ENCODE results near the gene ARHGAP12.

ARHGAP12 gene

GRCh38 chr10:31875608-31876007, 53.0 kb downstream of the ARHGAP12 start:
- Histone ChIP-seq H3K4me1 (ENCODE audit: insufficient read depth, low read length) (no peaks in the 10 kb centered on the region), H3K36me3 (ENCODE audit: insufficient read depth, low read length) (no peaks in the 10 kb centered on the region), H3K9me3 (ENCODE audit: low read length) (no peaks in the 10 kb centered on the region), H3K4me3 (ENCODE audit: low read length) (no peak overlapping the region), H3K27me3 (ENCODE audit: insufficient read depth, low read length) (no peaks in the 10 kb centered on the region), H2AFZ (ENCODE audit: low read depth, low read length) (no peak overlapping the region)

- no peak overlapping the region for H2AFZ ChIP-seq (ENCODE audit: low read depth, low read length)
- no peaks in the 10 kb centered on the region for H3K27me3 ChIP-seq (ENCODE audit: insufficient read depth, low read length)
- no peak overlapping the region for H3K4me3 ChIP-seq (ENCODE audit: low read length)
- no peaks in the 10 kb centered on the region for H3K9me3 ChIP-seq (ENCODE audit: low read length)
- H3K36me3 ChIP-seq (ENCODE audit: insufficient read depth, low read length) = no peaks in the 10 kb centered on the region
- H3K4me1 ChIP-seq (ENCODE audit: insufficient read depth, low read length) = no peaks in the 10 kb centered on the region
Measured at GRCh38 chr10:31873724-31874123, 54.9 kb downstream of the ARHGAP12 start.

- Histone ChIP-seq H3K27me3 (ENCODE audit: insufficient read depth, low read length) (no peaks in the 10 kb centered on the region), H2AFZ (ENCODE audit: low read depth, low read length) (no peak overlapping the region), H3K4me1 (ENCODE audit: insufficient read depth, low read length) (no peaks in the 10 kb centered on the region), H3K36me3 (ENCODE audit: insufficient read depth, low read length) (no peaks in the 10 kb centered on the region), H3K4me3 (ENCODE audit: low read length) (no peak overlapping the region), H3K9me3 (ENCODE audit: low read length) (no peaks in the 10 kb centered on the region)
Measured at GRCh38 chr10:31871266-31872065, 57.2 kb downstream of the ARHGAP12 start.

- H3K9me3 ChIP-seq (ENCODE audit: low read length) = no peaks in the 10 kb centered on the region
- H3K4me3 ChIP-seq (ENCODE audit: low read length) = no peak overlapping the region
- no peaks in the 10 kb centered on the region for H3K27me3 ChIP-seq (ENCODE audit: insufficient read depth, low read length)
Measured at GRCh38 chr10:31867646-31868045, 61.0 kb downstream of the ARHGAP12 start.

GRCh38 chr10:31866118-31866670, 62.4 kb downstream of the ARHGAP12 start:
- Histone ChIP-seq H3K4me1 (ENCODE audit: insufficient read depth, low read length) (peaks cover 17% of the 10 kb centered on the region), H3K4me3 (ENCODE audit: low read length) (no peak overlapping the region), H2AFZ (ENCODE audit: low read depth, low read length) (no peak overlapping the region), H3K27me3 (ENCODE audit: insufficient read depth, low read length) (no peaks in the 10 kb centered on the region), H3K36me3 (ENCODE audit: insufficient read depth, low read length) (no peaks in the 10 kb centered on the region), H3K9me3 (ENCODE audit: low read length) (no peaks in the 10 kb centered on the region)

More at GRCh38 chr10:31867646-31868045, 61.0 kb downstream of the ARHGAP12 start:
- H3K36me3 ChIP-seq (ENCODE audit: insufficient read depth, low read length) = no peaks in the 10 kb centered on the region
- no peak overlapping the region for H2AFZ ChIP-seq (ENCODE audit: low read depth, low read length)
- peaks cover 13% of the 10 kb centered on the region for H3K4me1 ChIP-seq (ENCODE audit: insufficient read depth, low read length)

GRCh38 chr10:31864834-31865518, 63.7 kb downstream of the ARHGAP12 start:
- Histone ChIP-seq H3K4me3 (ENCODE audit: low read length) (no peak overlapping the region), H3K9me3 (ENCODE audit: low read length) (no peaks in the 10 kb centered on the region), H3K36me3 (ENCODE audit: insufficient read depth, low read length) (peaks cover 5% of the 10 kb centered on the region), H3K27me3 (ENCODE audit: insufficient read depth, low read length) (no peaks in the 10 kb centered on the region), H2AFZ (ENCODE audit: low read depth, low read length) (no peak overlapping the region), H3K4me1 (ENCODE audit: insufficient read depth, low read length) (peaks cover 17% of the 10 kb centered on the region)

- Histone ChIP-seq H3K4me1 (ENCODE audit: insufficient read depth, low read length) (no peaks in the 10 kb centered on the region), H3K9me3 (ENCODE audit: low read length) (no peaks in the 10 kb centered on the region), H2AFZ (ENCODE audit: low read depth, low read length) (no peak overlapping the region), H3K4me3 (ENCODE audit: low read length) (no peak overlapping the region), H3K27me3 (ENCODE audit: insufficient read depth, low read length) (no peaks in the 10 kb centered on the region), H3K36me3 (ENCODE audit: insufficient read depth, low read length) (peaks cover 15% of the 10 kb centered on the region)
Measured at GRCh38 chr10:31855033-31855432, 73.6 kb downstream of the ARHGAP12 start.

- no peaks in the 10 kb centered on the region for H3K4me1 ChIP-seq (ENCODE audit: insufficient read depth, low read length)
- no peaks in the 10 kb centered on the region for H3K27me3 ChIP-seq (ENCODE audit: insufficient read depth, low read length)
- no peak overlapping the region for H2AFZ ChIP-seq (ENCODE audit: low read depth, low read length)
- H3K36me3 ChIP-seq (ENCODE audit: insufficient read depth, low read length) = peaks cover 10% of the 10 kb centered on the region
- H3K4me3 ChIP-seq (ENCODE audit: low read length) = no peak overlapping the region
- no peaks in the 10 kb centered on the region for H3K9me3 ChIP-seq (ENCODE audit: low read length)
Measured at GRCh38 chr10:31853629-31854028, 75.0 kb downstream of the ARHGAP12 start.

- no peak overlapping the region for H2AFZ ChIP-seq (ENCODE audit: low read depth, low read length)
- H3K36me3 ChIP-seq (ENCODE audit: insufficient read depth, low read length) = peaks cover 11% of the 10 kb centered on the region
- no peaks in the 10 kb centered on the region for H3K27me3 ChIP-seq (ENCODE audit: insufficient read depth, low read length)
- H3K9me3 ChIP-seq (ENCODE audit: low read length) = no peaks in the 10 kb centered on the region
- no peaks in the 10 kb centered on the region for H3K4me1 ChIP-seq (ENCODE audit: insufficient read depth, low read length)
- H3K4me3 ChIP-seq (ENCODE audit: low read length) = no peak overlapping the region
Measured at GRCh38 chr10:31851216-31851615, 77.4 kb downstream of the ARHGAP12 start.

GRCh38 chr10:31847515-31847914, 81.1 kb downstream of the ARHGAP12 start:
- Histone ChIP-seq H3K36me3 (ENCODE audit: insufficient read depth, low read length) (peaks cover 12% of the 10 kb centered on the region), H3K9me3 (ENCODE audit: low read length) (no peaks in the 10 kb centered on the region), H3K27me3 (ENCODE audit: insufficient read depth, low read length) (no peaks in the 10 kb centered on the region), H3K4me3 (ENCODE audit: low read length) (no peak overlapping the region), H3K4me1 (ENCODE audit: insufficient read depth, low read length) (no peaks in the 10 kb centered on the region), H2AFZ (ENCODE audit: low read depth, low read length) (no peak overlapping the region)

- Histone ChIP-seq H2AFZ (ENCODE audit: low read depth, low read length) (no peak overlapping the region), H3K4me1 (ENCODE audit: insufficient read depth, low read length) (peaks cover under 1% of the 10 kb centered on the region), H3K27me3 (ENCODE audit: insufficient read depth, low read length) (no peaks in the 10 kb centered on the region)
Measured at GRCh38 chr10:31838709-31839108, 89.9 kb downstream of the ARHGAP12 start.

GRCh38 chr10:31838065-31838464, 90.6 kb downstream of the ARHGAP12 start:
- Histone ChIP-seq H3K36me3 (ENCODE audit: insufficient read depth, low read length) (peaks cover 2% of the 10 kb centered on the region), H3K9me3 (ENCODE audit: low read length) (no peaks in the 10 kb centered on the region), H3K27me3 (ENCODE audit: insufficient read depth, low read length) (no peaks in the 10 kb centered on the region), H2AFZ (ENCODE audit: low read depth, low read length) (no peak overlapping the region), H3K4me1 (ENCODE audit: insufficient read depth, low read length) (peaks cover 5% of the 10 kb centered on the region), H3K4me3 (ENCODE audit: low read length) (no peak overlapping the region)

More at GRCh38 chr10:31838709-31839108, 89.9 kb downstream of the ARHGAP12 start:
- Histone ChIP-seq H3K4me3 (ENCODE audit: low read length) (no peak overlapping the region), H3K9me3 (ENCODE audit: low read length) (no peaks in the 10 kb centered on the region), H3K36me3 (ENCODE audit: insufficient read depth, low read length) (peaks cover 2% of the 10 kb centered on the region)
